ENCODE measurements around the gene PTK7. TPM values are rescaled to one million over a fixed set of nuclear protein-coding genes. Genes with fewer than 3 reads are reported as not detected.

The PTK7 gene
- total RNA-seq, 1 experiment from 2014 or later, result 165 TPM

- no peak for TF ChIP-seq PRDM15 (CRISPR knock-in tag; IDR thresholded peaks at IDR 0.05)
- no peak for TF ChIP-seq ERG (CRISPR knock-in tag; IDR thresholded peaks at IDR 0.05)
- TF ChIP-seq MAX (CRISPR knock-in tag; IDR thresholded peaks at IDR 0.05), result no peak
- TF ChIP-seq ZNF532 (CRISPR knock-in tag; IDR thresholded peaks at IDR 0.05; ENCODE audit: borderline replicate concordance), result no peak
- no peak for TF ChIP-seq RORB (CRISPR knock-in tag; IDR thresholded peaks at IDR 0.05)
- TF ChIP-seq RELA (CRISPR knock-in tag; IDR thresholded peaks at IDR 0.05; ENCODE audit: borderline replicate concordance), result no peak
Measured at GRCh38 chr6:43088654-43089056, 12.5 kb downstream of the PTK7 start (continued).

- DNase-seq (ENCODE audit: low spot score), result no peak
- Mint-ChIP-seq H3K27ac (peak overlapping the region; percentile 99), H3K27me3 (ENCODE audit: low read depth) (no peaks in the 10 kb centered on the region), H3K36me3 (no peaks in the 10 kb centered on the region), H3K4me1 (peaks cover 79% of the 10 kb centered on the region), H3K4me3 (peak overlapping the region; percentile 63), H3K9me3 (no peaks in the 10 kb centered on the region)
- TF ChIP-seq CREB1 (CRISPR knock-in tag; IDR thresholded peaks at IDR 0.05) (no peak), ETV6 (CRISPR knock-in tag; IDR thresholded peaks at IDR 0.05) (no peak), HMGA2 (CRISPR knock-in tag; IDR thresholded peaks at IDR 0.05) (no peak), NR2C2 (CRISPR knock-in tag; IDR thresholded peaks at IDR 0.05) (no peak), E2F1 (CRISPR knock-in tag; IDR thresholded peaks at IDR 0.05) (no peak), ZNF232 (CRISPR knock-in tag; IDR thresholded peaks at IDR 0.05) (no peak), USF2 (CRISPR knock-in tag; IDR thresholded peaks at IDR 0.05) (no peak), ZBTB21 (CRISPR knock-in tag; IDR thresholded peaks at IDR 0.05; ENCODE audit: borderline replicate concordance) (no peak), NR1H2 (CRISPR knock-in tag; IDR thresholded peaks at IDR 0.05) (no peak), NFATC4 (CRISPR knock-in tag; IDR thresholded peaks at IDR 0.05) (no peak), RELA (CRISPR knock-in tag; IDR thresholded peaks at IDR 0.05; ENCODE audit: borderline replicate concordance) (no peak), NFE2L1 (CRISPR knock-in tag; IDR thresholded peaks at IDR 0.05) (no peak), IRF1 (CRISPR knock-in tag; IDR thresholded peaks at IDR 0.05) (no peak), ELF4 (CRISPR knock-in tag; IDR thresholded peaks at IDR 0.05; ENCODE audit: low read depth) (no peak), ZNF425 (CRISPR knock-in tag; conservative IDR thresholded peaks at IDR 0.05) (no peak), NR3C1 (CRISPR knock-in tag; conservative IDR thresholded peaks at IDR 0.05; ENCODE audit: low read depth) (no peak), ZNF317 (CRISPR knock-in tag; IDR thresholded peaks at IDR 0.05; ENCODE audit: borderline replicate concordance, low read depth) (no peak)
- ChIA-PET POLR2A (interaction anchor here (0.9 to 1.1 kb wide), 2 partner anchors 12 to 13 kb away, joined by 3 to 4 read pairs; no protein-coding TSS in a partner anchor), CTCF (interaction anchor here (1.0 to 2.9 kb wide), 4 partner anchors 13 to 54 kb away, joined by 3 to 12 read pairs (median 4); partner anchors contain the start of gene PTK7)
- ATAC-seq, result peak; percentile 52
Measured at GRCh38 chr6:43089467-43089866, 13.4 kb downstream of the PTK7 start.

Data from WTC11 (cell line).